ENCODE data around the gene SLC6A12. TPM values are rescaled to one million over a fixed set of nuclear protein-coding genes. Genes with fewer than 3 reads are reported as not detected.

The SLC6A12 gene
- polyA plus RNA-seq, 1 donor from 2014 or later = 0.15 TPM

- Histone ChIP-seq H3K79me2 (replicated peaks; ENCODE audit: insufficient read depth, low read length) (no peaks in the 10 kb centered on the region), H3K9me2 (ENCODE audit: insufficient read depth, low read length) (no peaks in the 10 kb centered on the region), H2AFZ (ENCODE audit: low read depth, low read length) (no peak overlapping the region), H4K20me1 (ENCODE audit: insufficient read depth) (no peaks in the 10 kb centered on the region), H3K4me2 (ENCODE audit: low read length) (no peak overlapping the region), H3K36me3 (ENCODE audit: insufficient read depth, low read length) (no peaks in the 10 kb centered on the region), H3K27ac (ENCODE audit: low read length) (no peak overlapping the region), H3K9ac (ENCODE audit: low read length) (no peak overlapping the region), H3K9me3 (ENCODE audit: low read length) (no peaks in the 10 kb centered on the region), H3F3A (ENCODE audit: insufficient read depth, low read length, poor library complexity, severe bottlenecking) (no peaks in the 10 kb centered on the region), H3K4me3 (ENCODE audit: low read length) (no peak overlapping the region), H3K27me3 (ENCODE audit: insufficient read depth, low read depth, low read length) (no peaks in the 10 kb centered on the region)
- TF ChIP-seq RAD21 (conservative IDR thresholded peaks at IDR 0.05) = no peak
Measured at GRCh38 chr12:186006-186625, 27.8 kb downstream of the SLC6A12 start.

- Histone ChIP-seq H3K9ac (ENCODE audit: low read length) (no peak overlapping the region), H3K4me3 (ENCODE audit: low read length) (no peak overlapping the region), H3K79me2 (replicated peaks; ENCODE audit: insufficient read depth, low read length) (no peaks in the 10 kb centered on the region), H3K4me2 (ENCODE audit: low read length) (no peak overlapping the region), H4K20me1 (ENCODE audit: insufficient read depth) (no peaks in the 10 kb centered on the region), H3K9me3 (ENCODE audit: low read length) (no peaks in the 10 kb centered on the region), H3K36me3 (ENCODE audit: insufficient read depth, low read length) (no peaks in the 10 kb centered on the region), H3K27me3 (ENCODE audit: insufficient read depth, low read depth, low read length) (no peaks in the 10 kb centered on the region), H2AFZ (ENCODE audit: low read depth, low read length) (no peak overlapping the region), H3K9me2 (ENCODE audit: insufficient read depth, low read length) (no peaks in the 10 kb centered on the region), H3F3A (ENCODE audit: insufficient read depth, low read length, poor library complexity, severe bottlenecking) (no peaks in the 10 kb centered on the region), H3K27ac (ENCODE audit: low read length) (no peak overlapping the region)
- TF ChIP-seq CTCF (IDR thresholded peaks at IDR 0.05; ENCODE audit: poor library complexity, severe bottlenecking) (no peak), POLR2AphosphoS5 (IDR thresholded peaks at IDR 0.05) (no peak), REST (IDR thresholded peaks at IDR 0.05; ENCODE audit: borderline replicate concordance) (no peak)
Measured at GRCh38 chr12:185576-185955, 28.4 kb downstream of the SLC6A12 start.

GRCh38 chr12:184811-185575 lies 29.0 kb downstream of the SLC6A12 start:
- no peak for TF ChIP-seq MXI1 (conservative IDR thresholded peaks at IDR 0.05; ENCODE audit: poor library complexity, severe bottlenecking)
- no peak for TF ChIP-seq TAF1 (IDR thresholded peaks at IDR 0.05; ENCODE audit: low read depth)
- no peak for TF ChIP-seq EP300 (conservative IDR thresholded peaks at IDR 0.05; ENCODE audit: poor library complexity, severe bottlenecking)
- H3K9me3 ChIP-seq (ENCODE audit: low read length) = no peaks in the 10 kb centered on the region
- no peaks in the 10 kb centered on the region for H3F3A ChIP-seq (ENCODE audit: insufficient read depth, low read length, poor library complexity, severe bottlenecking)
- H3K9ac ChIP-seq (ENCODE audit: low read length) = no peak overlapping the region
- H3K79me2 ChIP-seq (replicated peaks; ENCODE audit: insufficient read depth, low read length) = no peaks in the 10 kb centered on the region
- no peaks in the 10 kb centered on the region for H3K36me3 ChIP-seq (ENCODE audit: insufficient read depth, low read length)
- no peak overlapping the region for H2AFZ ChIP-seq (ENCODE audit: low read depth, low read length)
- H3K9me2 ChIP-seq (ENCODE audit: insufficient read depth, low read length) = no peaks in the 10 kb centered on the region
- no peaks in the 10 kb centered on the region for H3K27me3 ChIP-seq (ENCODE audit: insufficient read depth, low read depth, low read length)
- H4K20me1 ChIP-seq (ENCODE audit: insufficient read depth) = no peaks in the 10 kb centered on the region
- H3K27ac ChIP-seq (ENCODE audit: low read length) = no peak overlapping the region
- no peak overlapping the region for H3K4me3 ChIP-seq (ENCODE audit: low read length)
- H3K4me2 ChIP-seq (ENCODE audit: low read length) = no peak overlapping the region
